Activated CD4-positive, CD25-positive, alpha-beta regulatory T cell (primary cell): ENCODE results near the gene SFXN2.

Experiments
- DNase-seq, 4 experiments: peaks; one replicate each; lab custom pipeline; 2025; lab: John Stamatoyannopoulos, UW

Gene SFXN2

DNA sequence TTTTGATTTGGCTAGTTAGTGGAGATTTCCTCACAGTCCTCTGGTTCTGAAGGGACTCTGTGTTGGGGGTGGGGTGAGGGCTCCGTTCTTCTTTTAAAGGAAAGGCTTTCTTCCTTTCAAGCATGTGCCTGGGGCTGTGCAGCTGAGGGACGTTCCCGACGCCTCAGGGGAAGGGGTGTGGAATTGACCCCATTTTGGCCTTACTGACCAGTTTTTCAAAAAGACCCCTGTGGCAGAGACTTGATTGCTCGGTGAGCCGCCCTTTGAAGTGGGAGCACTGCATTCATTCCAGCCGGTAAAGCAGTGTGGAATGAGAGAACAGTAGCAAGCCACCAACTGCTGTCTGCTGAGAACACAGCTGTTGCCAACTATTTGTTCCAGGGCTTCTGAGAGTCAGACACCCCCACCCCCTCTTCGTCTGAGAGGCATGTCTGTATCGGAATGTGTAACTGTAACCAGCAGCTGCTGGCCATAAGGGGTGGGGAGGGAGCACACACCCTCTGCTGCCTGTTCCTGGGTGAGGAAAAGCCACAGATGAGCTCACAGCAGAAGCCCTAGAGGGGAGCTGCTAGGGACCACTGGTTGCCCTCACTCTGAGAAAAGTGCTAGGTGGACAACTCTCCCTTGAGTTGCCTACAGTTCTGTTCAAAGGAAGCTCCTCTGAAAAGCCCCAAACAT, 62.5 kb downstream of the SFXN2 start:
- DNase-seq, result no peak

- no peak for DNase-seq
These were observed 63.4 kb downstream of the SFXN2 start for GRCh38 chr10:102777711-102778453.

DNA sequence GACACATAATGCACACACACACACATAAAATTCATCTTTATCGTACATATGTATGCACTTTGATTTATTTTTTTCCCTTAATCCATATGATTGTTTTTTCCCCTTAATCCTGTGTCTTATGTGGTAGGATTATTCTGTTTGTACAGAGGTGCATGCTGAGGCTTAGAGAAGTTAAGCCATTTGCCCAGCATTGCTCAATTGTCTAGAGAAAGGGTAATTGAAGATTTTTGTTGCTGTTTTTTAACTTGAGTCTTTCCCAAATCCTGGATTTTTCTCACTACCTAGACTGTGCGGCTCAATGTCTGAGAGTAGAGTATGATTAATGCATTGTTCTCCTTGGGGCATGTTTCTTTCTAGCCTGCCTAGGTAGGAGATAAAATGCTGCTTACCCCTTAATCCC, 64.3 kb downstream of the SFXN2 start:
- DNase-seq, result no peak

DNA sequence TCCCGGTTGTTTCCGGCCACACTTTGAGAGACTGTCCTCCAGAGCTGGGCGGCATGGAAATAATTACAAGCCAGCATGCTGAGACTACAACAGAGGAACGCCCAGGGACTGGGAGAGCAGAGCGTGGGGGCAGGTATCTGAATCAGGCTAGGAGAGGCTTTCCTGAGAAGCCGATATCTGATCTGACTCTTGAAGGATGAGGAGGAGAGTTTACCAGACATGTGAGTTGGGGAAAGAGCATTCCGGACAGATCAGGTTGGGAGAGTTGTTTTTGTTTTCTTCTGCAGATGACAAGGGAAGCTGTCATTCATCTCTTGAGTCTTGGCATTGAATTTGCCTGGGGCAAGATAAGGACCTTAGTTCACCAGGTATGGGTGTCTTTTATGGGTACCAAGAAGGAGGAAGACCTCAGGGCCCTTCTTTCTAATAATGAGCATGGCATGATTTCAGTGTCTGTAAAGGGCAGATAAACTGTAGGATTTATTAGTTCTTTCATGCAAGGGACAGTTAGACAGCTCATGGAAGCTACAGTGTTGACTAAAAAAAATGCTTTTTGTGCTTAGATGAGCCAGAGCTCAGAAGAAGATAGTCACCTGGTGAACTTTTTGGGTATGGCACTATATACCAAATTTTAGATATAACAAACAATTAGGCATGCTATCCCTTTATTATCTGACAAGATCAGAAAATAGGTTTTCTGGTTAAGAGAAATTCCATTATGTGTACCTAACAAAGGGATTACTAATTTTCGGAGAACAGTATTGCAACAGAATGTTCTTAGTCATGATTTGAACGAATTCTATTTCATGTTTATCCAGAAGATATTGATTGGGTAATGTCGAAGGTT, 65.5 kb downstream of the SFXN2 start:
- no peak for DNase-seq

GRCh38 chr10:102780527-102780808, 66.0 kb downstream of the SFXN2 start:
- no peak for DNase-seq

GRCh38 chr10:102781090-102781920, 66.9 kb downstream of the SFXN2 start:
- DNase-seq, result no peak

DNA sequence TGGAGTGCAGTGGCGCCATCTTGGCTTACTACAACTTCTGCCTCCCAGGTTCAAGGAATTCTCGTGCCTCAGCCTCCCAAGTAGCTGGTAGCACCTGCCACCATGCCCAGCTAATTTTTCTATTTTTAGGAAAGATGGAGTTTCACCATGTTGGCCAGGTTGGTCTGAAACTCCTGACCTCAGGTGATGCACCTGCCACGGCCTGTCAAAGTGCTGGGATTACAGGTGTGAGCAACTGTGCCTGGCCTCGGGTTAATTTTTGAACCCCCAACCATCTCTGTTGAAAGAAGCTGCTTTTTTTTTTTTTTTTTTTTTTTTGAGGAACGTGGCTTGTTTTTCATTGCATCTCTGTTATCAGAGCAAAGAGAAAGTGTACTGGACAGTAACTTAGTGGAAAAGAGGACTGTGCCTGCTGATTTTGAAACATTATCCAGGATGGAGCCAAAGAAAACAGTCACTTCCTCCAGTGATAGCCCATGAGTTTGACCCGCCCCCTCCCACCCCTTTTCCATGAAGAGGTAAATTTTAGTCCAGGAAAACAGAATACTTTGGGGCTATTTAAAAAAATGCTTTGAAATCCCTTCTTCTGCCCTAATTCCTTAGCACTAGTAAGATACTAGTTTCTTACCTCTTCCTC, 67.6 kb downstream of the SFXN2 start:
- no peak for DNase-seq

GRCh38 chr10:102782673-102783551, 68.5 kb downstream of the SFXN2 start:
- no peak for DNase-seq

- no peak for DNase-seq
These were observed 69.1 kb downstream of the SFXN2 start for GRCh38 chr10:102783568-102783967.

DNA sequence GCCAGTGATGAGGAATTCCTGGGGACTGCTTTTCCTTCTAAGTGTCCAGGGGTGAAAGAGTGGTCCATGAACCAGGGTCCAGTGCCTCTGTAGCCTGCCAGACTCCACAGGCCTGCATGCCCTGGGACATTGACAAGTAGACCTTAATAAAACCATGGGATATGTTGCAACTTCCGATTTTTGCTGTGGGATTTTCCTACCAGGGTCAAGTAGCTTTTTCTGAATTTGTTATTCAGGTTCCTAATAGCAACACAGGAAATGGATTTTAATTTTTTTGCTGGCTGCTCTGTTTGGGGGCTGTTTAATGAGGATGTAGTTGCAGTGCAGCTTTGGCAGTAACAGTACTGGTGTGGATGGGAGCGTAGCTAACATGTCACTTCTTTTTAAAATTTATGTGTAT, 71.4 kb downstream of the SFXN2 start:
- no peak for DNase-seq

GRCh38 chr10:102791754-102792395, 77.4 kb downstream of the SFXN2 start:
- no peak for DNase-seq
